SU-DHL-6 (cell line): ENCODE measurements around the gene WSB2.
"Not testable (repeated sequence)": the region's sequence is repeated elsewhere in the genome, so short reads cannot be mapped to it uniquely, and the experiment has no call there.

Source experiments
- H2AFZ ChIP-seq: fragments of 200-600 bp; sonication (generic); 2 replicates; pipeline ENCODE4 v1.6.1; 2014; ENCODE audit warnings: low read depth, mild to moderate bottlenecking, moderate library complexity, mixed read lengths, antibody characterized with exemption, low read length; ENCODE audit not compliant: severe bottlenecking
- H3F3A ChIP-seq: fragments of 200-600 bp; shearing (Covaris generic); 2 replicates; pipeline ENCODE4 v1.6.0; 2016; ENCODE audit warnings: antibody characterized with exemption, mild to moderate bottlenecking; ENCODE audit not compliant: insufficient read depth
- H3K27ac ChIP-seq: fragments of 200-600 bp; sonication (generic); 2 replicates; pipeline ENCODE4 v1.5.1; 2016; ENCODE audit warnings: low read depth, mild to moderate bottlenecking, low read length, moderate library complexity, mixed read lengths
- H3K27me3 ChIP-seq: fragments of 200-600 bp; sonication (generic), shearing (Covaris generic); 2 replicates; pipeline ENCODE4 v1.6.0; 2014; ENCODE audit warnings: mild to moderate bottlenecking, low read length
- H3K36me3 ChIP-seq: fragments of 200-600 bp; sonication (generic); 2 replicates; pipeline ENCODE4 v1.6.1; 2014; ENCODE audit warnings: mild to moderate bottlenecking, low read length, mixed read lengths
- H3K4me2 ChIP-seq: fragments of 300-600, 200-600 bp; shearing (Covaris generic), sonication (generic); 2 replicates; pipeline ENCODE4 v1.6.0; 2014; ENCODE audit warnings: low read length, low read depth, mild to moderate bottlenecking; ENCODE audit not compliant: poor library complexity, severe bottlenecking
- H3K4me3 ChIP-seq: fragments of 200-600 bp; sonication (generic); 2 replicates; pipeline ENCODE4 v1.5.1; 2014; ENCODE audit warnings: antibody characterized with exemption, low read length, mild to moderate bottlenecking, mixed read lengths; ENCODE audit not compliant: insufficient read depth, poor library complexity, severe bottlenecking
- H3K79me2 ChIP-seq: fragments of 200-600 bp; sonication (generic); 2 replicates; pipeline ENCODE4 v1.6.1; 2014; ENCODE audit warnings: mild to moderate bottlenecking, low read length, moderate library complexity; ENCODE audit not compliant: insufficient read depth
- H3K9ac ChIP-seq: fragments of 200-600 bp; sonication (generic); 2 replicates; pipeline ENCODE4 v1.7.0; 2014; ENCODE audit warnings: mild to moderate bottlenecking, low read length
- H3K9me2 ChIP-seq: fragments of 200-600 bp; sonication (generic); replicated peaks from 2 replicates; pipeline ENCODE4 v1.6.1; 2014; ENCODE audit warnings: low read length; ENCODE audit not compliant: insufficient read depth
- H3K9me3 ChIP-seq: fragments of 200-600 bp; sonication (generic); 2 replicates; pipeline ENCODE4 v1.6.1; 2014; ENCODE audit warnings: low read length, mixed read lengths; ENCODE audit not compliant: insufficient read depth
- H4K20me1 ChIP-seq: fragments of 200-600 bp; sonication (generic); 2 replicates; pipeline ENCODE4 v1.6.1; 2014; ENCODE audit warnings: low read depth, mild to moderate bottlenecking, antibody characterized with exemption, low read length, moderate library complexity, mixed read lengths
- EZH2phosphoT487 ChIP-seq: fragments of 200-600 bp; sonication (generic), shearing (Covaris generic); conservative IDR thresholded peaks from 2 replicates; pipeline ENCODE4 v1.6.1; 2018; ENCODE audit warnings: mild to moderate bottlenecking, antibody characterized with exemption, low read length, moderate library complexity, mixed read lengths
- TF ChIP-seq, protein P1 (sequence below): fragments of 200-600 bp; sonication (generic); IDR thresholded peaks from one replicate; pipeline ENCODE4 v1.5.1; 2017; ENCODE audit warnings: antibody characterized with exemption, mild to moderate bottlenecking, low read length, moderate library complexity; ENCODE audit not compliant: insufficient read depth, poor library complexity, severe bottlenecking

WSB2 gene

GRCh38 chr12:118011377-118011776 is 49.6 kb downstream of the WSB2 start:
- Histone ChIP-seq H3K9me3 (no peaks in the 10 kb centered on the region), H3K27ac (no peak overlapping the region), H3K9me2 (no peaks in the 10 kb centered on the region), H3K27me3 (no peaks in the 10 kb centered on the region), H3K79me2 (no peaks in the 10 kb centered on the region), H3K4me3 (no peak overlapping the region), H3K4me2 (no peak overlapping the region), H3K36me3 (no peaks in the 10 kb centered on the region), H3K9ac (no peak overlapping the region), H4K20me1 (no peaks in the 10 kb centered on the region), H3F3A (no peaks in the 10 kb centered on the region), H2AFZ (no peak overlapping the region)
- no peak for TF ChIP-seq EZH2phosphoT487
- TF ChIP-seq, protein P1, sequence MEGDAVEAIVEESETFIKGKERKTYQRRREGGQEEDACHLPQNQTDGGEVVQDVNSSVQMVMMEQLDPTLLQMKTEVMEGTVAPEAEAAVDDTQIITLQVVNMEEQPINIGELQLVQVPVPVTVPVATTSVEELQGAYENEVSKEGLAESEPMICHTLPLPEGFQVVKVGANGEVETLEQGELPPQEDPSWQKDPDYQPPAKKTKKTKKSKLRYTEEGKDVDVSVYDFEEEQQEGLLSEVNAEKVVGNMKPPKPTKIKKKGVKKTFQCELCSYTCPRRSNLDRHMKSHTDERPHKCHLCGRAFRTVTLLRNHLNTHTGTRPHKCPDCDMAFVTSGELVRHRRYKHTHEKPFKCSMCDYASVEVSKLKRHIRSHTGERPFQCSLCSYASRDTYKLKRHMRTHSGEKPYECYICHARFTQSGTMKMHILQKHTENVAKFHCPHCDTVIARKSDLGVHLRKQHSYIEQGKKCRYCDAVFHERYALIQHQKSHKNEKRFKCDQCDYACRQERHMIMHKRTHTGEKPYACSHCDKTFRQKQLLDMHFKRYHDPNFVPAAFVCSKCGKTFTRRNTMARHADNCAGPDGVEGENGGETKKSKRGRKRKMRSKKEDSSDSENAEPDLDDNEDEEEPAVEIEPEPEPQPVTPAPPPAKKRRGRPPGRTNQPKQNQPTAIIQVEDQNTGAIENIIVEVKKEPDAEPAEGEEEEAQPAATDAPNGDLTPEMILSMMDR = no peak

- Histone ChIP-seq H3F3A (no peaks in the 10 kb centered on the region), H3K4me3 (no peak overlapping the region), H3K79me2 (no peaks in the 10 kb centered on the region), H3K27ac (no peak overlapping the region), H3K9me2 (no peaks in the 10 kb centered on the region), H3K36me3 (no peaks in the 10 kb centered on the region), H4K20me1 (no peaks in the 10 kb centered on the region), H2AFZ (no peak overlapping the region), H3K9me3 (no peaks in the 10 kb centered on the region), H3K4me2 (no peak overlapping the region), H3K9ac (no peak overlapping the region), H3K27me3 (no peaks in the 10 kb centered on the region)
- TF ChIP-seq, protein P1 = no peak
- no peak for TF ChIP-seq EZH2phosphoT487
Observed at GRCh38 chr12:118010903-118011302, 50.1 kb downstream of the WSB2 start.

GRCh38 chr12:117999806-118000205 is 61.2 kb downstream of the WSB2 start:
- H3K27ac ChIP-seq = not testable (repeated sequence)

DNA sequence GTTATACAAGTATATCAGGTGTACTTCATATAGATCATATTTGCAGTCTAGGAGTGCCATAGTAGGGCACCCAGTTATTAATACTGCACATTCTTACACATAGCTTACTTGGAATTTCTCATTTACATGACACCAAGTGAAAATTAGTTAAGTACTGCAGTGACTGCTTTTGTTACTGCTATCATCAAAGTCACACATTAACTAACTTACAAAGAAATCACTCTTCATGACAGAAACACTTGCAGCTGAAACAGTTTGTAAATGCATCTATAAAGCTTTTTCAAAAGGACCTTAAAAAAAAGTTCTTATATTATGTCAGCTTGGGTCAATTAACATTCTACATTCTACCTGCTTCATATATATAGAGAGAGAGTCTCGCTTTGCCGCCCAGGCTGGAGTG is 62.3 kb downstream of the WSB2 start:
- Histone ChIP-seq H3K9ac (no peak overlapping the region), H3K9me3 (no peaks in the 10 kb centered on the region), H3K4me3 (no peak overlapping the region), H3K9me2 (no peaks in the 10 kb centered on the region), H3K27me3 (no peaks in the 10 kb centered on the region), H3K27ac (no peak overlapping the region), H4K20me1 (no peaks in the 10 kb centered on the region), H3K36me3 (no peaks in the 10 kb centered on the region), H3K4me2 (no peak overlapping the region), H3K79me2 (no peaks in the 10 kb centered on the region), H3F3A (no peaks in the 10 kb centered on the region), H2AFZ (no peak overlapping the region)
- TF ChIP-seq EZH2phosphoT487 = no peak
- TF ChIP-seq, protein P1 = no peak

More at GRCh38 chr12:117999806-118000205, 61.2 kb downstream of the WSB2 start:
- not testable (repeated sequence) for H3K9ac ChIP-seq, H3K9me2 ChIP-seq, H3K79me2 ChIP-seq, H4K20me1 ChIP-seq, H3K36me3 ChIP-seq, H3K4me3 ChIP-seq, H3K4me2 ChIP-seq, H3K27me3 ChIP-seq, H3F3A ChIP-seq, H3K9me3 ChIP-seq, H2AFZ ChIP-seq
